ENCODE data around the gene B3GNT8.
A peak's percentile ranks its signal among the peaks of the same experiment; 100 is the strongest.
"Not testable (repeated sequence)": the region's sequence is repeated elsewhere in the genome, so short reads cannot be mapped to it uniquely, and the experiment has no call there.

Gene B3GNT8

GRCh38 chr19:41435936-41436673 lies 8.9 kb upstream of the B3GNT8 start:
- no peak for DNase-seq

GRCh38 chr19:41435376-41435775 lies 8.2 kb upstream of the B3GNT8 start:
- DNase-seq, result not testable (repeated sequence)

- no peak for DNase-seq
Observed at GRCh38 chr19:41434450-41434849, 7.3 kb upstream of the B3GNT8 start.

- DNase-seq, result no peak
Observed at GRCh38 chr19:41433171-41433570, 6.0 kb upstream of the B3GNT8 start.

DNA sequence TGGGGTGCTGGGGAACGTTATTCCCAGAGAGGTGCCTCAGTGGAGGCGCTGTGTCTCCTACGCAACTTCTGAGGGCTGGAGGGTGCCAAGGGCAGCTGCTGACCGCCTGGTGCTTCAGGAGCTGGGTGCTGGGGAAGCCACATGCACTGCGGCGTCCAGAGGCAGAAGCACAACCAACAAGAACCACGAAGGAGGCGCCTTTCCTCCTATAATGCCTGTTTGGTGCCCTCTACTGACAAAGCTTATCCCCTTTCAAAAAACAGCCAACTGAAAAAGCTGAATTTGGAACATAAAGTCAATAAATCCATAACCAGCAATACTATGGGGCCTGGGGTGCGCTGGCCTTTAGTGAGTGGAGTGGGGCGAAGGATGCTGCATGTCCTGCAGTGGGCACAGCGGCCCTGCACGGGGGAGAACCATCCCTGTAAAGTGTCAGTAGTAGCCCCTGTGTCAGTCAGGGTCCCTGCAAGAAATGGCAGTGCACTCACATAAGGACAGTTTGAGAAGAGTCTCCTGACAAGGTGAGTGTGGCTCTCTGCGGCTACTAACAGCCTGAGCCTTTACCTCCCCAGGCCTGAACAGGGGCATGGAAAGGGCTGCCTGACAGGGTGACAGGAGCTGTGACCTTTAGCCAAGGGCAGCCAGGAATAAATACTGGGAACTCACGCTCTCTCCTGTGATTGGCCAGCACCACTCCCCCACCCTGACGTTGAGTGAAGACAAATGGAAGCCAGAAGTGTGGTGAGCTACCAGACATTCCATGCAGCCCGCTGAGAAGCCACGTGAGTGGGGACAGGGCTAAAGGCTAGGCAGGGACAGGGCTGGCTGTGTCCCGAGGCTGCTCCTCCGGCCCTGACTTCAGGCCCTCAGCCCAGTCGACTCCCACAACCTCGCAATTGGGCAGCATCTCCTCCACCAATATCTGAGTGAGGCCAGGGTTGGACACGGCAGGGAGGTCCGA lies 4.5 kb upstream of the B3GNT8 start:
- DNase-seq, result peak; percentile 67

GRCh38 chr19:41430922-41431321 lies 3.7 kb upstream of the B3GNT8 start:
- no peak for DNase-seq

GRCh38 chr19:41428481-41428859 lies 1.3 kb upstream of the B3GNT8 start:
- no peak for DNase-seq

GRCh38 chr19:41427647-41428480 lies 690 bp upstream of the B3GNT8 start:
- DNase-seq, result peak; percentile 15

GRCh38 chr19:41426116-41426841 lies 895 bp downstream of the B3GNT8 start:
- no peak for DNase-seq

- no peak for DNase-seq
Observed at GRCh38 chr19:41425174-41426115, 1.7 kb downstream of the B3GNT8 start.

DNA sequence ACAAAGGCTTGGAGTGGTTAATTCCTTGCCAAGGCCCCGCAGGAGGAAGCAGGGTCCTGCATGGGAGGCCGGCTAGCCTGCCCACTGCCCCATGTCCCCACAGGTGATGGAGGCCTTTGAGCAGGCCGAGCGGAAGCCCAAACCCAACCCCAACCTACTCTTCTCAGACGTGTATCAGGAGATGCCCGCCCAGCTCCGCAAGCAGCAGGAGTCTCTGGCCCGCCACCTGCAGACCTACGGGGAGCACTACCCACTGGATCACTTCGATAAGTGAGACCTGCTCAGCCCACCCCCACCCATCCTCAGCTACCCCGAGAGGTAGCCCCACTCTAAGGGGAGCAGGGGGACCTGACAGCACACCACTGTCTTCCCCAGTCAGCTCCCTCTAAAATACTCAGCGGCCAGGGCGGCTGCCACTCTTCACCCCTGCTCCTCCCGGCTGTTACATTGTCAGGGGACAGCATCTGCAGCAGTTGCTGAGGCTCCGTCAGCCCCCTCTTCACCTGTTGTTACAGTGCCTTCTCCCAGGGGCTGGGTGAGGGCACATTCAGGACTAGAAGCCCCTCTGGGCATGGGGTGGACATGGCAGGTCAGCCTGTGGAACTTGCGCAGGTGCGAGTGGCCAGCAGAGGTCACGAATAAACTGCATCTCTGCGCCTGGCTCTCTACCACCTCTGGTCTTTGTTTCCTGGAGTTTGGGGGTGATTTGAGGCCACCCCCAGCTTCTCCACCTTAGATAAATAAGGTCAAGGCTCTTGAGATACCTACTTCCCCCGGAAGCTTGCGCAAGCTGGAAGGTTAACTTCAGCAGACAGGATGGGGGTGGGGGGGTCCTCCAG lies 2.6 kb downstream of the B3GNT8 start:
- no peak for DNase-seq

DNA sequence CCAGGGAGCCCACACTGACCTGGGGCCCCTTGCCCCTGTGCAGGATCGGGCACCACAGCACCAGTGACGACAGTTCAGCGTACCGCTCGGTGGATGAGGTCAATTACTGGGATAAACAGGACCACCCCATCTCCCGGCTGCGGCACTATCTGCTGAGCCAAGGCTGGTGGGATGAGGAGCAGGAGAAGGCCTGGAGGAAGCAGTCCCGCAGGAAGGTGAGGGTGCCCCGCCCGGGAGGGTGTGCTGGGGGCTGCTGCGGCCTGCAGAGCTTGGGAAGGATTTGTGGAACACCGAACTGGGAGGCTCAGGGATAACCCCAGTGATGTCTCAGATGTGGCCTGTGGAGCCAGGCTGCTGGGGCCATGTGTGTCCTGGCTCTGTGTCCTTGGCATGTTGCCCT lies 4.2 kb downstream of the B3GNT8 start:
- no peak for DNase-seq

GRCh38 chr19:41422456-41422855 lies 4.7 kb downstream of the B3GNT8 start:
- no peak for DNase-seq

DNA sequence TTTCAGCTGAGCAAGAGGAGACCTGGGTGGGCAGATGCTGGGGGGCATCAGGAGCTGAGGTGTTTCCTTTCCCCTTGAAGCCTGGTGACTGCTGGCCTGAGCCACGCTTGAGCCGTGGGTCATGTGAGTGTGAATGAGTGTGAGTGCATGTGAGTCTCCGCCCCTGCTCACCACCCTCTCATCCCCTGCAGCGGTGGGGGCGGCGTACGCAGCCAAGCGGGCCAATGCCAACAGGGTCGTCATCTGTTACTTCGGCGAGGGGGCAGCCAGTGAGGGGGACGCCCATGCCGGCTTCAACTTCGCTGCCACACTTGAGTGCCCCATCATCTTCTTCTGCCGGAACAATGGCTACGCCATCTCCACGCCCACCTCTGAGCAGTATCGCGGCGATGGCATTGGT lies 5.2 kb downstream of the B3GNT8 start:
- DNase-seq, result no peak

DNA sequence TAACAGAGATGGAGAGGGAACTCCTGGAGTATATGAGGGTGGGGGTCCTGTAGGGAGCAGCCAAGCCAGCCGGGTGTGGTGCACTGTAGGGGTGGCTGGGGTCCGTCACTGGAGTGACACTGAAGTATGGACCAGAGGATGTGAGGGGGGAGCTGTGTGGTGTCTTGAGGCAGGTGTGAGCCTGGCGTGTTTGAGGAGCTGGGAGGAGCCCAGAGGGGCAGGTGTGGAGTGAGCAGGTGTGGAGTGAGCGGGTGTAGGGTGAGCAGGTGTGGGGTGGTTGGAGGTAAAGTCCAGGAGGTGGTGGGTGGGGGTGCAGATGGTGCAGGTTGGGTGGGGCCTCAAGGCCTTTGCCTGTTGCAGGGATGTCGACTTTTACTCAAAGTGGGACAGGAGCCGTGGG lies 5.9 kb downstream of the B3GNT8 start:
- no peak for DNase-seq

- peak; percentile 73 for DNase-seq
Observed at GRCh38 chr19:41420101-41420880, 6.9 kb downstream of the B3GNT8 start.

- DNase-seq, result no peak
Observed at GRCh38 chr19:41416194-41416674, 10.9 kb downstream of the B3GNT8 start.

- DNase-seq, result no peak
Observed at GRCh38 chr19:41415154-41415571, 12.0 kb downstream of the B3GNT8 start.

- DNase-seq, result no peak
Observed at GRCh38 chr19:41414461-41414860, 12.7 kb downstream of the B3GNT8 start.

Data from suppressor macrophage treated with lipopolysaccharide for 4 hours (primary cell).